ENCODE data around the gene STOX1. TPM values are rescaled to one million over a fixed set of nuclear protein-coding genes. Genes with fewer than 3 reads are reported as not detected.

Gene STOX1
- total and polyA plus RNA-seq, 10 of the 15 experiments (the other 5 are each of a cell fraction or from before 2014, with no cell fraction given) = 0.18 to 1.2 (median 0.67) TPM; not detected in 1

DNA sequence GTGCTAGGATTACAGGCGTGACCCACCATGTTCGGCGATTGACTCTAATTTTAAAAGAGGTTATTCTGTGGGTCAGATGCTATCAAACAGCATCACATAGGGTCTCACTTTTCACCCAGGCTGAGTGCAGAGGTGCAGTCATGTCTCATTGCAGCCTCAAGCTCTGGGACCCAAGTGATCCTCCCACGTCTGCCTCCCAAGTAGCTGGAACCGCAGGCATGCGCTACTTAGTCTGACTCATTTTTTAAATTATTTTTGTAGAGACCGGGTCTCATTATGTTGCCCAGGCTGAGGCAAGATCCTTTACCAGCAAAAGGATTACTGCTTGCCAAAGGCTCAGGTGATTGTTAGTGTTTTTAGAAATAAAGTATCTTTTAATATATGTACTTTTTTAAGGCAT is 42.9 kb upstream of the STOX1 start:
- ChIA-PET CTCF (interaction anchor here (1.5 kb wide), 1 partner anchor 234 kb away, joined by 3 read pairs; no protein-coding TSS in a partner anchor), POLR2A (no interaction called here), SMC1A (ENCODE audit: uncharacterized antibody, unreplicated experiment) (no interaction called here), RAD21 (ENCODE audit: unreplicated experiment) (no interaction called here)
- Histone ChIP-seq H3K9ac (ENCODE audit: control insufficient read depth, insufficient read depth, low read length) (no peak overlapping the region), H3K4me2 (ENCODE audit: control insufficient read depth, insufficient read depth) (no peak overlapping the region), H3K27ac (ENCODE audit: control insufficient read depth, insufficient read depth) (no peak overlapping the region), H3K9me3 (replicated peaks; ENCODE audit: control insufficient read depth, insufficient read depth, low read length) (no peaks in the 10 kb centered on the region), H3K36me3 (ENCODE audit: control insufficient read depth in 2 of 2, insufficient read depth in 2 of 2, low read length in 1 of 2) (peaks cover 0 to 50% of the 10 kb centered on the region in 2 experiments), H2AFZ (ENCODE audit: control insufficient read depth, low read depth, low read length) (no peak overlapping the region), H4K20me1 (ENCODE audit: control insufficient read depth, insufficient read depth) (no peaks in the 10 kb centered on the region), H3K27me3 (replicated peaks in 1 of 2; ENCODE audit: control insufficient read depth in 2 of 2, insufficient read depth in 2 of 2, low read length in 1 of 2) (no peaks in the 10 kb centered on the region), H3K4me1 (ENCODE audit: control insufficient read depth, insufficient read depth, low read length) (0 out of 2 replicates have a peak, but pooled peaks cover 6% of the 10 kb centered on the region), H3K79me2 (ENCODE audit: control insufficient read depth, insufficient read depth, low read length) (no peaks in the 10 kb centered on the region), H3K4me3 (no peak overlapping the region)
- in situ Hi-C loops (cut with MboI) (no loop called here), intact Hi-C loops (cut with micrococcal nuclease; ENCODE audit: unreplicated experiment) (no loop called here)
- FAIRE-seq = no peak
- WGBS (ENCODE audit: insufficient coverage, insufficient replicate concordance, low lambda C conversion rate, missing lambda C conversion rate) = 97% methylated on average over 7 of the region's 7 CpGs
- DNase-seq (ENCODE audit: low read depth, low spot score) = no peak
- ATAC-seq = no peak
- no TSS peak for BruUV-seq (replicated peaks)
- no peak for TF ChIP-seq FOXK2 (IDR thresholded peaks at IDR 0.05)
- TF ChIP-seq KLF5 (IDR thresholded peaks at IDR 0.05; ENCODE audit: partially characterized antibody) = no peak
- no peak for TF ChIP-seq ZBED1 (IDR thresholded peaks at IDR 0.05; ENCODE audit: borderline replicate concordance)
- no peak for TF ChIP-seq IKZF1 (conservative IDR thresholded peaks at IDR 0.05)
- TF ChIP-seq, protein P1, sequence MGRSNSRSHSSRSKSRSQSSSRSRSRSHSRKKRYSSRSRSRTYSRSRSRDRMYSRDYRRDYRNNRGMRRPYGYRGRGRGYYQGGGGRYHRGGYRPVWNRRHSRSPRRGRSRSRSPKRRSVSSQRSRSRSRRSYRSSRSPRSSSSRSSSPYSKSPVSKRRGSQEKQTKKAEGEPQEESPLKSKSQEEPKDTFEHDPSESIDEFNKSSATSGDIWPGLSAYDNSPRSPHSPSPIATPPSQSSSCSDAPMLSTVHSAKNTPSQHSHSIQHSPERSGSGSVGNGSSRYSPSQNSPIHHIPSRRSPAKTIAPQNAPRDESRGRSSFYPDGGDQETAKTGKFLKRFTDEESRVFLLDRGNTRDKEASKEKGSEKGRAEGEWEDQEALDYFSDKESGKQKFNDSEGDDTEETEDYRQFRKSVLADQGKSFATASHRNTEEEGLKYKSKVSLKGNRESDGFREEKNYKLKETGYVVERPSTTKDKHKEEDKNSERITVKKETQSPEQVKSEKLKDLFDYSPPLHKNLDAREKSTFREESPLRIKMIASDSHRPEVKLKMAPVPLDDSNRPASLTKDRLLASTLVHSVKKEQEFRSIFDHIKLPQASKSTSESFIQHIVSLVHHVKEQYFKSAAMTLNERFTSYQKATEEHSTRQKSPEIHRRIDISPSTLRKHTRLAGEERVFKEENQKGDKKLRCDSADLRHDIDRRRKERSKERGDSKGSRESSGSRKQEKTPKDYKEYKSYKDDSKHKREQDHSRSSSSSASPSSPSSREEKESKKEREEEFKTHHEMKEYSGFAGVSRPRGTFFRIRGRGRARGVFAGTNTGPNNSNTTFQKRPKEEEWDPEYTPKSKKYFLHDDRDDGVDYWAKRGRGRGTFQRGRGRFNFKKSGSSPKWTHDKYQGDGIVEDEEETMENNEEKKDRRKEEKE (IDR thresholded peaks at IDR 0.05) = no peak
- TF ChIP-seq, protein P2, sequence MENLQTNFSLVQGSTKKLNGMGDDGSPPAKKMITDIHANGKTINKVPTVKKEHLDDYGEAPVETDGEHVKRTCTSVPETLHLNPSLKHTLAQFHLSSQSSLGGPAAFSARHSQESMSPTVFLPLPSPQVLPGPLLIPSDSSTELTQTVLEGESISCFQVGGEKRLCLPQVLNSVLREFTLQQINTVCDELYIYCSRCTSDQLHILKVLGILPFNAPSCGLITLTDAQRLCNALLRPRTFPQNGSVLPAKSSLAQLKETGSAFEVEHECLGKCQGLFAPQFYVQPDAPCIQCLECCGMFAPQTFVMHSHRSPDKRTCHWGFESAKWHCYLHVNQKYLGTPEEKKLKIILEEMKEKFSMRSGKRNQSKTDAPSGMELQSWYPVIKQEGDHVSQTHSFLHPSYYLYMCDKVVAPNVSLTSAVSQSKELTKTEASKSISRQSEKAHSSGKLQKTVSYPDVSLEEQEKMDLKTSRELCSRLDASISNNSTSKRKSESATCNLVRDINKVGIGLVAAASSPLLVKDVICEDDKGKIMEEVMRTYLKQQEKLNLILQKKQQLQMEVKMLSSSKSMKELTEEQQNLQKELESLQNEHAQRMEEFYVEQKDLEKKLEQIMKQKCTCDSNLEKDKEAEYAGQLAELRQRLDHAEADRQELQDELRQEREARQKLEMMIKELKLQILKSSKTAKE (IDR thresholded peaks at IDR 0.05; ENCODE audit: low read depth, poor library complexity, severe bottlenecking) = no peak
- TF ChIP-seq, protein P3, sequence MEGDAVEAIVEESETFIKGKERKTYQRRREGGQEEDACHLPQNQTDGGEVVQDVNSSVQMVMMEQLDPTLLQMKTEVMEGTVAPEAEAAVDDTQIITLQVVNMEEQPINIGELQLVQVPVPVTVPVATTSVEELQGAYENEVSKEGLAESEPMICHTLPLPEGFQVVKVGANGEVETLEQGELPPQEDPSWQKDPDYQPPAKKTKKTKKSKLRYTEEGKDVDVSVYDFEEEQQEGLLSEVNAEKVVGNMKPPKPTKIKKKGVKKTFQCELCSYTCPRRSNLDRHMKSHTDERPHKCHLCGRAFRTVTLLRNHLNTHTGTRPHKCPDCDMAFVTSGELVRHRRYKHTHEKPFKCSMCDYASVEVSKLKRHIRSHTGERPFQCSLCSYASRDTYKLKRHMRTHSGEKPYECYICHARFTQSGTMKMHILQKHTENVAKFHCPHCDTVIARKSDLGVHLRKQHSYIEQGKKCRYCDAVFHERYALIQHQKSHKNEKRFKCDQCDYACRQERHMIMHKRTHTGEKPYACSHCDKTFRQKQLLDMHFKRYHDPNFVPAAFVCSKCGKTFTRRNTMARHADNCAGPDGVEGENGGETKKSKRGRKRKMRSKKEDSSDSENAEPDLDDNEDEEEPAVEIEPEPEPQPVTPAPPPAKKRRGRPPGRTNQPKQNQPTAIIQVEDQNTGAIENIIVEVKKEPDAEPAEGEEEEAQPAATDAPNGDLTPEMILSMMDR (IDR thresholded peaks at IDR 0.05 in 2 of 3, conservative IDR thresholded peaks at IDR 0.05 in 1 of 3; ENCODE audit: control insufficient read depth in 2 of 3, extremely low read depth in 1 of 3, insufficient read depth in 1 of 3, low read depth in 3 of 3, low read length in 3 of 3) = no peak
- TF ChIP-seq SMAD5 (IDR thresholded peaks at IDR 0.05; ENCODE audit: low read depth) = no peak
- no peak for TF ChIP-seq SUZ12 (IDR thresholded peaks at IDR 0.05; ENCODE audit: unreplicated experiment)
- no peak for TF ChIP-seq IRF4 (IDR thresholded peaks at IDR 0.05; ENCODE audit: low read depth, low read length)
- no peak for TF ChIP-seq POLR2AphosphoS5 (IDR thresholded peaks at IDR 0.05; ENCODE audit: low read length)
- no peak for TF ChIP-seq MTA2 (IDR thresholded peaks at IDR 0.05; ENCODE audit: low read depth)
- TF ChIP-seq, protein P4, sequence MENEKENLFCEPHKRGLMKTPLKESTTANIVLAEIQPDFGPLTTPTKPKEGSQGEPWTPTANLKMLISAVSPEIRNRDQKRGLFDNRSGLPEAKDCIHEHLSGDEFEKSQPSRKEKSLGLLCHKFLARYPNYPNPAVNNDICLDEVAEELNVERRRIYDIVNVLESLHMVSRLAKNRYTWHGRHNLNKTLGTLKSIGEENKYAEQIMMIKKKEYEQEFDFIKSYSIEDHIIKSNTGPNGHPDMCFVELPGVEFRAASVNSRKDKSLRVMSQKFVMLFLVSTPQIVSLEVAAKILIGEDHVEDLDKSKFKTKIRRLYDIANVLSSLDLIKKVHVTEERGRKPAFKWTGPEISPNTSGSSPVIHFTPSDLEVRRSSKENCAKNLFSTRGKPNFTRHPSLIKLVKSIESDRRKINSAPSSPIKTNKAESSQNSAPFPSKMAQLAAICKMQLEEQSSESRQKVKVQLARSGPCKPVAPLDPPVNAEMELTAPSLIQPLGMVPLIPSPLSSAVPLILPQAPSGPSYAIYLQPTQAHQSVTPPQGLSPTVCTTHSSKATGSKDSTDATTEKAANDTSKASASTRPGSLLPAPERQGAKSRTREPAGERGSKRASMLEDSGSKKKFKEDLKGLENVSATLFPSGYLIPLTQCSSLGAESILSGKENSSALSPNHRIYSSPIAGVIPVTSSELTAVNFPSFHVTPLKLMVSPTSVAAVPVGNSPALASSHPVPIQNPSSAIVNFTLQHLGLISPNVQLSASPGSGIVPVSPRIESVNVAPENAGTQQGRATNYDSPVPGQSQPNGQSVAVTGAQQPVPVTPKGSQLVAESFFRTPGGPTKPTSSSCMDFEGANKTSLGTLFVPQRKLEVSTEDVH (IDR thresholded peaks at IDR 0.05; ENCODE audit: low read depth, partially characterized antibody) = no peak
- TF ChIP-seq RAD21 (IDR thresholded peaks at IDR 0.05; ENCODE audit: insufficient read depth, low read depth, low read length) = no peak
- no peak for TF ChIP-seq MTA3 (IDR thresholded peaks at IDR 0.05; ENCODE audit: borderline replicate concordance, low read length)

Data from GM12878 (cell line).